HG02798 (cell line): ENCODE results near the gene PDIA5.

Experiments
- ATAC-seq: cut with Tn5 transposase; IDR thresholded peaks from one replicate; pipeline ENCODE4 v1.9.1; 2021; ENCODE audit warnings: mild to moderate bottlenecking; ENCODE audit not compliant: unreplicated experiment, poor library complexity

PDIA5 gene

DNA sequence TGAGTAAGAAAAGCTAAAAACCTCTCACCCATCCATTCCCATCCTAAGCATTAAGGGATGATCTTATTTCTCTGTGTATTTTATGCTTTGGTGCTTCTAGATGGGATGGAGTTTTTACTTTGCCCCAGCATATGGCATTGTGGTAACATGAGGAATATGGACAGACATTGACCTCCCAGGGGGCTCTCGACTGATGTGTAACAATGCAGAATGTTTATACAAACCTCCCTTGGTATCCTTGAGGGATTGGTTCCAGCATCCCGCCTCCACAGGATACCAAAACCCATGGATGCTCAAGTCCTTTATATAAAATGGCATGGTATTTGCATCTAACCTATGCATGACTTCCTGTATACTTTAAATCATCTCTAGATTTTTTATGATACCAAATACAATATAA is 21.6 kb downstream of the PDIA5 start:
- ATAC-seq = no peak

GRCh38 chr3:123089611-123090331 is 22.9 kb downstream of the PDIA5 start:
- ATAC-seq = no peak

- no peak for ATAC-seq
Observed at GRCh38 chr3:123090728-123091531, 24.1 kb downstream of the PDIA5 start.

DNA sequence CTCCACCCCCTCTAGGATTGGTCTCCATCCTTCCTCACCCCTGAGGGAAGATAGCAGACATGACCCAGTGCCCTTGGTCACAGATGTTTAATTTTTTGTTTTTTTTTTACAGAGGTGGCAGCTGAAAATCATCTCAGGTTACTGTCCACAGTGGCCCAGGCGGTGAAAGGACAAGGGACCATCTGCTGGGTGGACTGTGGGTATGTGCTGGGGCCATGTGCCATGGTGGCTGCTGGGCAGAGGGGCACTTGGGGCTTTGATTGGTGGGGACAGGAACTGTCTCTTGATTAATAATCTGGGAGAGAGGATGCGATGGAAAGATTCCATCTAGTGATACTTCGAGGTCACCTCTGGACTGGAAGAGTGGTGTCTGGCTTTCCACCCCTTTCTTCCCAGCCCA is 25.4 kb downstream of the PDIA5 start:
- ATAC-seq = no peak

DNA sequence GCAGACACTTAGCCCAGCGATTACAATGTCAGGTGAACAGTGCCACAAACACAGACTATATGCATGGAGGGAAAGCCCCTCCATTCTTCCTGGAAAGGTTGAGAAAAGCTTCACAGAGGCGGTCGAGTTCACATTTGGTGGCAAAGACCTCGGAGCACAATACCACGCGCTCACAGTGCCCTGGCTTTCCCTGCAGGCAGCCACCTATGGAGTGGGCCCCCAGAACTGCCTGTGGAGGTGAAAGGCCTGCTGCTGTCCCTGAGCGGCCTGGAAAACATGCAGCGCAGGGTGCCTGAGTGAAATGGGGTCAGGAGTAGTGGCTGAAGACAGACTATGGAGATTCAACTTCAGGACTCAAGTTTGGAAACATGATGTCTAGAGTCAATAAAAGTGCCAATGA is 26.9 kb downstream of the PDIA5 start:
- no peak for ATAC-seq

GRCh38 chr3:123094516-123095313 is 27.9 kb downstream of the PDIA5 start:
- ATAC-seq = no peak

DNA sequence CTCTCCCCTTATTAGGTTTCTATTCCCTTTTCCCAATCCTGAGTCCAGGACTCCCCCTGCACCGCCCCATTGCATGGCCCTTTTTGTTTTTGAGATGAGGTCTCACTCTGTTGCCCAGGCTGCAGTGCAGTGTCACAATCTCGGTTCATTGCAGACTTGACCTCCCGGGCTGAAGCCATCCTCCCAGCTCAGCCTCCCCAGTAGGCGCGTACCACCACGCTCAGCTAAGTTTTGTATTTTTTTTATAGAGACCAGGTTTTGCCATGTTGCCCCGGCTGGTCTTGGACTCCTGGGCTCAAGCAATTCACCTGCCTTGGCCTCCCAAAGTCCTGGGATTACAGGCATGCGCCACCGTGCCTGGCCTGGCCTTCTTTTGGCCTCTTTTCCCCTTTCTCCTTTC is 29.3 kb downstream of the PDIA5 start:
- ATAC-seq = no peak

DNA sequence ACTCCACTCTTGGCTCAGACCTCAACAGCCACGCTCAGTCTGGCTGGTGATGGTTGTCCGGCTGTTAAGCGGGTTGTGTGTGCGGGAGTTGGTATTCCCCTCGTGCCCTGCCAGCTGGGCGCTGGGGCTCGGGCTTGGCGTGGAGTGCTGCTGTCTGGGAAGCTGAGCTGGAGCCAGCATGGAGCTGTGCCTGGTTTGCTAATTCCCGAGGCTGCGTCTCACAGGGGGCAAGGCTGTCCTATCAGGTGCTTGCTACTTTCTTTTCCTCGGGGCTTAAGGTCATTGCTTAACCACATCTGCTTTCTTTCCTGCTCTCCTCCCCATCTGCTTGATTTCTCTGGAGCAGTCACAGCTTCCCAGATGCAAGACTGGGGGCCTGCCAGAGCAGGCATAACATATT is 29.9 kb downstream of the PDIA5 start:
- ATAC-seq = no peak

GRCh38 chr3:123098426-123099330 is 31.9 kb downstream of the PDIA5 start:
- no peak for ATAC-seq

DNA sequence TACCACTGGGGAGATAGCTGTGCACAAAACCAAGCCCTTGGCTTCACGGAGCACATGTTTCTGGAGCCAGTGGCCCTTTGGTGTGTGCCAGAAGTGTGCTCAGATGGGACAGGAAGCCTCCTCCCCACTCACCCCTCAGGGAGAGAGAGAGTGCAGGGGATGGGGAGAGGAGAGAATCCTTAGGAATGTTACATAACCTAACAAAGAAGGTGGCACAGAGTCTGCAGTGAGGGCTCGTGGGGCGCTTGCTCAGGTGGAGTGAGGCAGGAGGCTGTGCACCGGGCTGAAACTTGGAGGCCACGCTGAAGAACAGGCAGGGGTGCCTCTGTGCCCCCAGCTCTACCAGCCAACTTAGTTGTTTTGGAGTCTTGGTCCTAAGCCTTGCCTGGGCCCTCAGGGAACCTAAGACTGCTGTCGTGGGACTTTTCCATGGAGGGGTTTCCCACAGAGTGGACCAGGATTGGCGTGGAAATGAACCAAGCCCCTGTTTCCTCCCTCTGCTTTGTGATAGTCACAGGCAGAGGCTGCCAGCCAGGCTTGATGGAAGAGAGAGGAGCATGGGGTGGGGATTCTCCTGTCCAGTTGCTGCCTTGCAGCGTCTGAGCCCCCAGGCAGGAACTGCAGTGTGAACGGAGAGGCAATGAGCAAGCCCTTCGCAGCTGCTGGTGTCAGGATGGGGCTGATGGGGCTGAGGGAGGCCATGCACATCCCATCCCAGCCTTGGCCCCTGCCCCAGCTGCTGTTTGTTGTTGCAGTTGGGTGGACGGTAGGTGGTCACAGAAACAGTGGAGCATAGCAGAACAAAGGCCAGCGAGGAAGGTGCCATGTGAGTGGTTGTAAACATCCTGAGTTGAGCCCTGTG is 32.7 kb downstream of the PDIA5 start:
- ATAC-seq = no peak

GRCh38 chr3:123100193-123100776 is 33.5 kb downstream of the PDIA5 start:
- no peak for ATAC-seq

- ATAC-seq = no peak
Observed at GRCh38 chr3:123102249-123102648, 35.4 kb downstream of the PDIA5 start.

GRCh38 chr3:123102826-123103225 is 36.0 kb downstream of the PDIA5 start:
- ATAC-seq = no peak

GRCh38 chr3:123104550-123104949 is 37.7 kb downstream of the PDIA5 start:
- no peak for ATAC-seq

DNA sequence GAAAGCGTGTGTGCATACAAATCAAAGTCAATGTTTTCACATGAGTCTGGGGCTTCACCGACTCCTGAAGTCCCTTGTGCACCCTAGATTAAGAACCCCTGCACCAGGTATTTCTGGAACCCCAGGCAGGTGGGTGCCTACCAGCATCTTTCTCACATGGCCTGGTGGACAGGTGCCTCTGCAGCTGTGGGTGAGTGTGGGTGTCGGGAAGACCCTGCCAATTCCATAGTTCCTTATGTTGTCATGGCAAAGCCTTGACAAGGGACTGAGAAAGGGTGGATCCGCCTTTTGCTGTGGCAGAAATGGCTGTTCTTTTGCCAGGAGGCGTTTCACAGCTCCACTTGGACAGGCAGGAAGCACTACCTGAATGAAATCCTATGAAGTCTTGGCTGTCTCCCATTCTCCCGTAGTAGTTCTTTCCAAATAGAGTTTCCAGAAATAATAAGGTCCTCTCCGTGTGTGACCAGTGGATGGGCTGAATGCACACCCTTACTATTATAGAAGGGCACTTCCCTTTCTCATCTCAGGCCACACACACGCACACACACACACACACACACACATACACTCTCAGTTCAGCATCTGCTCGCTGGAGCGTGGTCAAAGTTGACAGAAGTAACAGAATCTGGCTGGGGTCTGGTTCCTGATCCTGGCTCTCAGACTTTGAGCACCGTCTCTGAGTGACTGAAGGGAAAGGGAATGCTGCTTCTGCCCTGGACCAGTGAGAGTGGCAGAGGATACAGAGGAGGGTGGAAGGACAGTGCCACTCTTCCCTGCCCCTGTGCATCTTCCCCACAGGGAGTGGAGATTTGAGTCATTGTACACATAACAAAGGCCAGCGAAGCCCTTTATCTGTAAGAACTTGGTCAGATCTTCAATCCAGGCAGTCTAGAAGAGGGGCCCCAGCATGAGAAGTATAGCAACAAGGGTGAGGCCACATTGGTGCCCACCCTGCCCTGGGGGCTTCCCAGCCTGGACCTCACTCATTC is 38.7 kb downstream of the PDIA5 start:
- no peak for ATAC-seq

DNA sequence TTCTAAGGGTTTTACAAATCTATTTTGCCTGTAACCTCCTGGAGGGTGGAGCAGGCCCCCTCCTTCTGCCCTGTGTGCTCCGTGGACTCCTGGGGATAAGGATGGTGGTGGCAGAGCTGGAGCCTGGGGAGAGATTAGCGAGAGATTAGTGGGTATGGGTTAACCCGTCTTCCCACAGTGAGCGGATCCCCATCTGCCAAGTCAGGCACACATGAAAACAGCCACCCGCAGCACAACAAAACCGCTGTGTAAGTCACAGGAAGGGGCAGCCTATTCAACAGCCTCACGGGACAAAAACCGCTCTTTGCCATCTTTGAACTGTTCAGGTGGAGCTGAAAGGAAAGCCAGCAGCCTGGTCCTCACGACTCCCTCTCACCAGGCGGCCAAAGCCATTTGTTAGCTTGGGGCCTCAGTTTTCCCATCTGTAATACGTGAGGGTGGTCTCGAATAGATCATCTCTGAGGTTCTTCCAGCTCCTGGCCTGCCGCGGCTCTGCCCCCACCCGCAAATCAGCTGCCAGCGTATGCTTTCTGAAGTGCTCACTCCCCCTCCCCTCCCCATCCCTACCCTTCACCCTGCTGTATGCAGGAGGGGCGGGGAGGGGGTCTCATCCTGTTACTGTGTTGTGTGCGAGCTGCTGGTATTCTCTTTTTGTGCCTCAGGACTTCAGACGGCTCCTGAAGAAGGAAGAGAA is 43.6 kb downstream of the PDIA5 start:
- no peak for ATAC-seq

- no peak for ATAC-seq
Observed at GRCh38 chr3:123110976-123111615, 44.3 kb downstream of the PDIA5 start.
